ENCODE data around the gene RPL23.

Gene RPL23

DNA sequence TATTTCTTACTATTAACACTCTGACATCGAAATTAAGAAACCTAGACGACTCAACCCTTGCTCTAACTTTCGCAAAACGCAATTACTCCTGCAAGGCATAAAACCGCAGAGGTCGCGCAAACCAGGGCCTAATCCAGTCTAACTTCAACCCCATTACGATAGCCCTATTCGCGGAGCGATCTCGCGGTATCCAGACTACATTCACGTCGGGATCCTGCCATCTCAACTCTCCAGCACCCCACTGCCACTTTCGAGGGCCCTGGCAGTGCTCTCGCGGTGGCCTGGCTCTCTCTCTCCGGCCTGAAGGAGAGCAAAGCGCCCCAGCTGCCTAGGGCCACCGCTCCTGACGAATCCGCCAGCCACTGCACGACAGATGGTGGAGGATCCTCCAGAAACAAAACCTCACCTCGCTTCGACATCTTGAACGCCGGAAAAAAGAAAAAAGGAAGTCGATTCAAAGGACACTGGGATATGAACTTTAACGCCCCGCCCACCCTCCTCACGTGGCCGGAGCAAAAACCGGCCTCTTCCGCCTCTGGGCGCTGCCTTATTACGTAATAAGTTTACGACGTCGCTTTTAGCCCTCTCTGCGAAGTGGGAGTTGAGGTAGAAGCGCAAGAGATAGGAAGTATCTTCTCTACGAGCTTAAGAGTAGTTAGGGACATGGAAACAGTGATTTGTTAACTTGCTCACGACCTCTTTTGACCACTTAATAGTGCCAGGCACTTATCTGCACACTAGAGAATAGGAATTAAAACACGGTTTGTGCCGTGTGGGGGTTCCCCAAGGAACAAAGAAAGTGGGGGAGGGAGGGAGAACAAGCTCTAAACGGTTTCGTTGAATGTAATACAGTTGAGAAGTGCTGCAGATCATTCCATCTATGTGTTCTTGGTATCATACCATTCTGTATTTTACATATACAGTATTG, at the start of gene RPL23:
RPL23 (minus strand) TSS at position 430 of the 928 bp plus-strand sequence; CDS start at position 419, 11 bp downstream.
- peak; percentile 86 for DNase-seq (ENCODE audit: low read depth)

DNA sequence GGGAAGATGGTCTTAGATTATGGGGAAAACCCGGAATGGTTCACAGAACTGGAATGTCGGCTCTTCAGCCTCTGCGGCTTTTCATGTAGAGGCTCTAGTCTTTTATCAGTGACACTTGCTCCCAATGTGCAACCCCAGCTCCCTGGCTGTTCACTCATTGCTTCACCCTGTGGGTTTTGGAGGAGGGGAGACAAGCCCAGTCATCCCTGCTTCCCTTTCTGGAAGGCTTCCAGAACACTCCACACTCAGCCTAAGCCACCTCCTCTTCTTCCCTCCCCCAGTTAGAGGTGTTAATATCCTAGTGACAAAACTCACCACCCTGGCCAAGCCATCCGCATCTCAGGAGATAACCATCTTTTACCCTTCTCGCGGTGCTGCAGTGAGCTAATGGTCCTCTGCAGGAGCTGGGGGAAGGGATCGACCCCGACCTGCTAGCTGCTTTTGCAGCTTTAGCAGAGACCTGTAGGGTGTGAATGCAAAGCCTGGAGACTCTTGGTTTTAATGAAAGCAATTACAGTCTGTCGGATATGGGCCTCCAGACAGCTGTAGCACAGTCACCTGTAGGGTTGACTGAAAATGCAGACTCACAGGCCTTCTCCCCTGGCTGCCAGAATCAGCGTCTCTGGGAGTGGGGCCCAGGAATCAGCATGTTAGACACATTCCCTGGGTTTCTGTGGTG, 47.6 kb upstream of the RPL23 start:
- DNase-seq (ENCODE audit: low read depth), result no peak

DNA sequence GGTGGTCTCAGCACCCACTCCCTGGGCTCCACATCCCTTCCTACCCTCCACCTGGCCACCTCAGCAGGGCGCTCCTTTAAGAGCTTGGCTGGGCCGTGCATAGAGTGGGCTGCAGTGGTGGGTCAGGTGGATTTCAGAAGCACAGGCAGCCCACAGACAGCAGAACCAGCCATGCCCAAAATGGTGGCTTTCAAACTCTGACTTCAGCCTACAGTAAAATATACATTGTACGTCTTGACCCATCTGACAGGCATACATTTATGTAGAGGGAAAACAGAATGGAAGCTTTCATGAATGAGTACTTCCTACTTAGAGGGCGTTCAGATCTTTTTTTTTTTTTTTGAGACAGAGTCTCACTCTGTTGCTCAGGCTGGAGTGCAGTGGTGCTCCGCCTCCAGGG, 45.9 kb upstream of the RPL23 start:
- DNase-seq (ENCODE audit: low read depth), result no peak

DNA sequence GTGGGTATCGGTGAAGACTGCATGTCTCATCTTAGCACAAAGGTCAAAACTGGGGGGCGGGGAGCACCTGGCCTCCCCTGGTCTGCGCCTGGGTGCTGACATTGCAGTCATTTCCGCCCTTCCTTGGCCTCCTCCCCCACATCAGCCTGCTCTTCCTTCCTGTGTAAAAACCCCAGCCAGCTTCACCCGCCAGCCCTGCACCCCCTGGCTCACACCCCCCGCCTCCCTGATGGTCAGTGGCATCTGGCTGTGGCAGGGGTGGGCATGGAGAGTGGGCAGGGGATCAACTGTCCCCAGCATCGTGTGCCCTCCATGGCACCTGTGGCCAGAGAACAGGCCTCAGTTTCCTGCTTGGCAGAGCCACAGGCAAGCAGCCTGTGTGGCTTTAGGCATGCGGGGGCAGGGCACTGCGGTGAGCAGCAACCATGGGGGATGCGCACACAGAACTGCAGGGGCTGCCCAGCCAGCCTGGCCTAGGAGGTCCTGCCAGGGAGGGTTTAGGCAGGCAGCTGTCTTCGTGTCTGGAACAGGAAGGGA, 45.4 kb upstream of the RPL23 start:
- peak; percentile 73 for DNase-seq (ENCODE audit: low read depth)

DNA sequence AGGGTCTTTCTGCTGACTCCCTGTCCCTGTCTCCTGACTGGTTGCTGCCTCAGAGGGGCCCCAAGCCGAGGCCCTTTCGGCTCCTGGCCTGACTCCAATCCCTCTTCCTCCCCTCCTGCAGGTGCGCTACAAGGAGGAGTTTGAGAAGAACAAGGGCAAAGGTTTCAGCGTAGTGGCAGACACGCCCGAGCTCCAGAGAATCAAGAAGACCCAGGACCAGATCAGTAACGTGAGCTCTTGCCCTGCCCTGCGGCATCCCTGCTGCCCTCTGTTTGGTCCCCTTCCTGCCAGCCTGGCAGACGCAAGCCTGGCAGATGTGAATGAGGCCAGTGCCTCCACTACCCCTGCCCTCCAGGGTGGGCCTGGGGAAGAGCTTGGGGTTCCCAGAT, 44.8 kb upstream of the RPL23 start:
- DNase-seq (ENCODE audit: low read depth), result no peak

DNA sequence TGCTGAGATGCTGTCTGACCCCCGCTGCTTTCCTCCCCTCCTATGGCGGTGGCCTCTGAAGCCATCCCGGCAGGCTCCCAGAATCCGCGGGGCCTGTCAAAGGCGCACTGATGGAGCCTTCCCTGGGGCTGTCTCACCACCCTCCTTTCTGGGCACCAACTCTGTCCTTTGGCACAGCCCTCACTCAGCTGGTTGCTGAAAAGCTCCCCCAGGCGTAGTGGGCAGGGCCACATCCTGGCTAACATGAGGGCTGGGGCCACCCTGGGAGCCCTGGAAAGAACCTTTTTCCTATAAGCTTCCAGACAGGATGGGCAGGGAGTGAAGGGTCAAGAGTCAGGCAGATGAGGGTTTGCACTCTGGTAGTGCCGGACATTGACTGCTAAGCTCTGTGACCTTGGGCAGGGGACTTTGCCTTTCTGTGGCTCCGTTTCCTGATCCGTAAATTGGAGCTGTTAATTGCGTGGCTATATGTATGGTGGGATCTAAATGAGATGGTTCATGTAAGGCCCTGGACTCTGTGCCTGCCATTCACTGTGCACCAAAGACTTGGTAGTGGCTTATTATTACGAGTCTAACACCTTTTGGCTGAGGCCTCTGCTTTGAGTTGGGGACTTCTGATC, 44.3 kb upstream of the RPL23 start:
- no peak for DNase-seq (ENCODE audit: low read depth)

DNA sequence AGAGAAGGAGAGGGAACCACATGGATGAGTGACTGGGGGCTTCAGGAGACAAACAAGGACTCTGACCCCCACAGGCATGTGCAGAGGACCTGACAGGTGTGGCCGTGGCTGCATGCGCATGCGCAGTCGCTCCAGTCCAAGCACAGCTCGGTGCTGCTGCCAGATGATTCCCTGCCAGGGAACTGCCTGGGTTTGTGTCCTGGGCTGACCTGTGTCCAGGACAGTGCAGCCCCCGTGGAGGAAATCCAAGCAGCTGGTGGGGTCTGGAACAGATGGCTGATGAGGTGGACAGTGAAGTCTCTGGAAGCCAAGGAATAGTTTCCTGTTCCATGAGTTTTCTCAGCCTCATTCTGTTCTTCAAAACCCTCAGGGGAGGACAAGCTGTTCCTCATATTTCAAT, 43.7 kb upstream of the RPL23 start:
- DNase-seq (ENCODE audit: low read depth), result no peak

DNA sequence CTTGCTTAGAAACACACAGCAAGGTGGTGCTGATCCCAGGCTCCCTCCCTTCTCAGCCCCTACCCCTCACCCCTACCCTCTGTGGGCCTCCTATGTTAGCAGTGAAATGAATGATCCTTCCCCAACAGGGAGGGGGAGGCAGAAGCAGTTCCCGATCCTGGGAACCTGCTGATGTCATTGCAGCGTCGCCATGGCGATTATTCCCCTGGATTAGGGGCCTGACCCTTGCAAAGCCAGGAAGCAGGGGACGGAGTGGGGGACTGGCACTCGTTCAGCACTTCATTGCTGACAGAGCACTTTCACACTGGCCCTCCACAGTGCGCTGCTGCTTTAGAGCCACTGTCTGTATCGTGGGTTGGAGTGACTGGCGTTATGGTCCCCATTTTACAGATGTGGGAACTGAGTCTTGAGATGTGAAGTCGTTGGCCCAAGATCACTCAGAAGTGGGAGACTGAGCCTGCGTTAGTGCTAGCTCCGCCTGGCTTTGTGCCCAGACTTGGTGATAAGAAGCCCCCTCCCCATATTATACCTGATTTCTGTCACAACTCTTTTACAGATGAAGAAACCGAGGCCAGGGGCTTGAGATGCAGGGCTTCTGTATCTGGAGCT, 42.9 kb upstream of the RPL23 start:
- DNase-seq (ENCODE audit: low read depth), result no peak

DNA sequence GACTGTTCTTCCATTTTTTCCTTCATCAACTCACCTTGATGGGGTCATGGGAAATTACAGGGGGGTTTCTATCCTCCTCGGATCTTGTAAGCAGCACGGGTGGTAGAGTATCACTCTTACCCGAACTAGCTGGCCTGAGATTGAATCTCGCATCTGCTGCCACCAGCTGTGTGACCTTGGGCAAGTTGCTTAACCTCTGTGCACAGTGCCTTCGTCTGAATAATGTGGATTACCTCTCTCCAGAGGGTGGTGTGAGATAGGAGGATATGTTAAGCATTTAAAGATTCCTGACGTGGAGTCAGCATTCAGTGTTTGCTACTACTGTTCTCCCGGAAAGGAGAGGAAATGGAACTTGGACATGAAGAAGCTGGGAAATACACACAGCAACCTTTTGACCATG, 40.8 kb upstream of the RPL23 start:
- no peak for DNase-seq (ENCODE audit: low read depth)

DNA sequence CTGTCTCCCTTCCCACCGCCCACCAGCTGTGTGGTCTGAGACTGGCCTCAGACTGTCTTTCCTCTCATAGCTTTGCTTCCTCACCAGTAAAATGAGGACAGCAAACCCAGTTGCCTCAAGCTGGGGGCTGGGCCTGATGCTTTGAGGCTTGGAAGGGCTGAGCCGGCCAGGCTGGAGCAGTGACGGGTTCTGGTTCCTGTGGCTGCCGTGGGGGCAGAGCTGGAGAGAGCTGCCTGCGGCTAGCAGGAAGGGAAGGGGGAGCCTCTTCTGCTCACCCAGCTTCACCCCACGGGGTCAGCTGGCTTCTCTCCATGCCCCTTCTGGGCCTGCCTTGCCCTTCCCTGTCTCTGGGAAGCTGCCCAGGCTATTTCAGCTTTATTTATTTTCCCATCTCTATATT, 40.1 kb upstream of the RPL23 start:
- DNase-seq (ENCODE audit: low read depth), result no peak

DNA sequence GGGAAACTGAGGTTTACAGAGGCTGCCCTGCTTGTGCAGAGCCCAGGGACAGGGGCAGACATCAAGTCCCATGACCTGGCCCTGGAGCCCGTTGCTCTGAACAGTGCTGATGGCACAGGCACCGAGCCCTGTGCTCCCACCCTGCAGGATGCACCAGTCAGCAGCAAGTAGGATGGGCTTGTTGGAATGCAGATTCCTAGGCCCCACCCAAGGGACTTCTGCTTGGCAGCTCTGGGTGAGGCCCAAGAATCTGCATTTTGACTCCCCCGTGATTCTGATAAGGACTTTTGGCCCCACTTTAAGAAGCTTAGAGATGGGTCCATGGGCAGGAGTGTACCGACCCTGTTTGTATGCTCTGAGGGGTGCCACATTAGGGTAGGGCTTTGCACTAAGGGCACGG, 39.6 kb upstream of the RPL23 start:
- DNase-seq (ENCODE audit: low read depth), result no peak

DNA sequence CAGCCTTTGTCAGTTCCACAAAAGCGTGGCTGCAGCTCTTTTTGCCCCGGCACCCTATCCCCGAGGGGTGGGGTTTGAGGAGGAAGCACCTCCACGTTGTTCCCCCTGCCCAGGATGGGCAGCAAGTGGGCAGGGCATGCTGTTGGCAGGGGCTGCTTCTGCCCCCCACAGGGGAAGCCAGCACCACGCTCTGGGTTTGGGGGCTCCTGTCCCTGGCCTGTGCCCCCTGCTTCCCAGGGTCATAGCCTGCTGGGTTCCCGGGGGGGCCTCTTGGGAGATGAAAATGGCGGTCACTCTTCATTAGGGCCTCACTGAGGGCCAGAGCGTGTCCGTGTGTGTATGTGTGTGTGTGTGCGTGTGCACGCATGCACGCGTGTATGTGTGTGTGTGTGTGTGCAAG, 39.1 kb upstream of the RPL23 start:
- no peak for DNase-seq (ENCODE audit: low read depth)

DNA sequence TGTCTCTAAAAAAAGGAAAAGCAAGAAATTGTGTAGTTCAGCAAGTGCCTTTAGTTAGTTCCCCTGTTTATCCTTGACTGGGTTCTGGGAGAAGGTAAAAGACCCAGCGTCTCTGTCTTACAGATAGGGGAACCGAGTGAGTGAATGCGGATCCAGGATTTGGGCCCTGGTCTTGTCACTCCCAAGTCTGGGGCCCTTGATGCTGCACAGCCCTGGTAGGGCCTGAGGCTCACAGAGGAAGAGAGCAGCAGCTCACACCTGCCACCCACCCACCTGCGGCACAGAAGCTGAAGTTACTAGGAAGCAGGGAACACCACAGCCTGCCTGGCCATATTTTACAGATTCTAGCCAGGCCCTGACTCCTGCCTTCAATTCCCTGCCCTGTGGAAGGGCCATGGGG, 38.6 kb upstream of the RPL23 start:
- DNase-seq (ENCODE audit: low read depth), result no peak

DNA sequence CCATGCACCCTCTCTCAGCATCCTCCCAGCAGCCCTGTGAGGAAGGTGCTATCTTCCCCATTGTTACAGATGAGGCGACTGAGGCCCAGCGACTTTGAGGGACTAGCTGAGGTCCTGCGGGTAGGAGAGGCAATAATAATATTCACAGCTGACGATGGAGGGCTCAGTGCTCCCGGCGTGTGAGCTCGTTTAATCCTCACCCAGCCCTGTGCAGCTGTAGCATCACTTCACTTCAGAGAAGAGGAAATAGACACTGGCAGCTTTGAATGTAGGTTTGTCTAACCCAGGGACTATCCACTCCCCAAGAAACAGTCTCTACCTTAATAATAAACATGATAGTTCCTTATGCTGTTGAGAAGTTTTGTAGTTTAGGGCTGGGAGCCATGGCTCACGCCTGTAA, 37.9 kb upstream of the RPL23 start:
- DNase-seq (ENCODE audit: low read depth), result no peak

DNA sequence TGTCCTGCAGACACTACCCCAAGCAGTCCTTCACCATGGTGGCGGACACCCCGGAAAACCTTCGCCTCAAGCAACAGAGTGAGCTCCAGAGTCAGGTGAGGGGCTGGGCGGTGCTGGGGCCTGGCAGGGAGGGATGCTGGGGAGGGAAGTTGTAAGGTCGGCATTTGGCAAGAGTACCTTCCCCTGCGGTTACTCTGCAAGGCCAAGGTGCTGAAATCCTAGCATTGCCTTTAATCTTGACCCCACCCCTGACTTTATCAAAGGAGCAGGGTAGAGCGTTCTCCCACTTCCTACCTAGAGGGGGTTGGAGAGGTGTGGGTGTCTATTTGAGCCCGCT, 36.9 kb upstream of the RPL23 start:
- DNase-seq (ENCODE audit: low read depth), result no peak

DNA sequence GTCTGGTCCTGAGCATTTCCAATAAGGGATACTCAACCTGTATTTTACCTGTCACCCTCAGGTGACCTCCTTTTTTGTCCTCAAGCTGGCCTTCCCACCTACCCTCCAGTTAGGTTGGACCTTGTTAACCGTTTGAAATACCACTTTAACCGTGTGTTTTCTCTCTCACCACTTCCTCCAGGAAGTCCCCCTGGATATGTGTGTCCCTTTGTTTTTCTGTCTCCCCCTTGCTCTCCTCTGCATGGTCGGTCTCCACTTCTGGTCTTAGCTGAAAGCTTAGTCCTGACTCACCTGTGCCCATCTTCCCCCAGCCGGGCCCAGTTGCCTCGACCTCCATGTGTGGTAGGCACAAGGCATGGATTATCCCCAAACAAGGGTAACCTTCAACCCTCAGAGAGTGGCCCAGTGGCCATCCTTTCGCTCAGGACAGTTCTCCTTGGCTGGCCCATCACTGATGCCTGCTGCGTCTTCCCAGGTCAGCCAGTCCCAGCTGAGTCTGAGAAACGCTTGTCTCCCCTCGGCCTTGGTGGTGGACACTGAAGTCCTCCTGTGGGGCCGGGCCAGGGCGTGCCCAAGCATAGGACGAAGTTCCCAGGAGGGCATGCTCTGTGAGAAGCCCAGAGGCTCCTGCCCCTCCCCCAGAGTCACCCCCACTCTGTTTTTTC, 36.4 kb upstream of the RPL23 start:
- no peak for DNase-seq (ENCODE audit: low read depth)

DNA sequence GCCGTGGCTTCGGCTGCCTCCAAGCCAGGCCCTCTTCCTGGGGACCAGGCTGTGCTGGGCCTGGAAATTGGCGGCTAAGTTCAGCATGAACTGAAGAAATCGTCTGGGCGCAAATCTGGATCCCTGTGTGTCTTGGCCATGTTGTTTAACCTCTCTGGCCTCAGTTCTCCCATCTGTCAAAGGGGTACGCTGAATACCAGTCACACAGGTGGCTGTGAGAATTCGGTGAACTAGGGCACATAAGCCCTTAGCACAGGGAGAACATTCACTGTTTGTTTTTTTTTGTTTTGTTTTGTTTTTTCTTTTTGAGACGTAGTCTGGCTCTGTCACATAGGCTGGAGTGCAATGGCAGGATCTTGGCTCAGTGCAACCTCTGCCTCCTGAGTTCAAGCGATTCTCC, 35.3 kb upstream of the RPL23 start:
- no peak for DNase-seq (ENCODE audit: low read depth)

DNA sequence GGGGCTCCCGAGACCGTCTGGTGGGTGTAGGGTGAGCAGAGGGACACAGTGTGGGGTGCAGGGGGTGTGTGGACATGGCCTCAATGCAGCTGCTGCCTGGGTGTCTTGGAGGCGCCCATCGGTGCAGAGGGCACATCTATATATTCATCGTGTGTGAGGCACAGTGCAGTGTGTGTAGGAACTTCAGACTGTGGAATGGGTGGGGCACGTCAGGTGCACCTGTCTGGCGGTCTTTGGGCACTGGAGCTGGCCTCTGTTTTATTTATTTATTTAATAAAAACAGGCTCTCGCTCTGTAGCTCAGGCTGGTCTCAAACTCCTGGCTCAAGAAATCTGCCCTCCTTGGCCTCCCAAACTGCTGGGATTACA, 33.1 kb upstream of the RPL23 start:
- no peak for DNase-seq (ENCODE audit: low read depth)

DNA sequence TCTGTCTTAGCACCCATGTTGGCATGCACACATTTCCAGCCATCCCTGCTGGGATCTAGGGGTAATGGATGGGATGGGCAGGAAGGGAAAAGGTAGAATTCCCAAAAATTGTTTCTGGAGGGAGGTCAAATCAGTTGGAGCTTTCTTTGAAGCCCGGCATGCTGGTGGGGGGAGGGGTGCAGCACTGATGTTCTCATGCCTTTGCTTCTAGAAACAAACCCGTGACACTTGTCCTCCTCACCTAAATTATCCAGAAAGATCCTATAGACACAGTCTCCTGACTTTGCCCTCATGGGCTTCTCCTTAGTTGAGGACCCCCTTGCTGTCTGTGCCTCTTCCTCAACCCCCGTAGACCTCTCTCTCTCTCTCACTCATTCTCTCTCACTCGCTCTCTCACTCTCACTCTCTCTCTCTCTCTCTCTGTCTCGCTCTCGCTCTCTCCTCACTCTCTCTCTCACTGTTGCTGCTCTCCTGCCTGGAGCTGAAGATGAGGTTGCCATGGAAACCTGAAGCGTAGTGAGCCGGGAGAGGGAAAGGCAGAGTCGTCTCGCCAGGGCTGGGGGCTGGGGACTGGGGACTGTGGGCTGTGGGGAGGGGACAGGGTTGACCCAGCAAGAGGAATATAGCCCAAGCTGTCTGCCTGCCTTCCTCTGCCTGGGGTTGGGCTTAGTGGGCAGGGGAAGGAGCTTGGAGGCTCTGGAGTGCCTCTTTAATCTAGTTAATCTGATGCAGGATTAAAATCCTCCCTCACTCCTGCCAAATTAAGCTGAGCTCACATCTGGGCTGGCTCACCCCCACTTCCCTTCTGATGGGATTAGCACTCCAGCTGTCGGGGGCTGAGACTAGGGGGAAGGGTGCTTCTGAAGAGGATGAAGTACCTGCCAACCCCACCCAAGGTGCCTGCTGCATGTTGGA, 32.5 kb upstream of the RPL23 start:
- no peak for DNase-seq (ENCODE audit: low read depth)

DNA sequence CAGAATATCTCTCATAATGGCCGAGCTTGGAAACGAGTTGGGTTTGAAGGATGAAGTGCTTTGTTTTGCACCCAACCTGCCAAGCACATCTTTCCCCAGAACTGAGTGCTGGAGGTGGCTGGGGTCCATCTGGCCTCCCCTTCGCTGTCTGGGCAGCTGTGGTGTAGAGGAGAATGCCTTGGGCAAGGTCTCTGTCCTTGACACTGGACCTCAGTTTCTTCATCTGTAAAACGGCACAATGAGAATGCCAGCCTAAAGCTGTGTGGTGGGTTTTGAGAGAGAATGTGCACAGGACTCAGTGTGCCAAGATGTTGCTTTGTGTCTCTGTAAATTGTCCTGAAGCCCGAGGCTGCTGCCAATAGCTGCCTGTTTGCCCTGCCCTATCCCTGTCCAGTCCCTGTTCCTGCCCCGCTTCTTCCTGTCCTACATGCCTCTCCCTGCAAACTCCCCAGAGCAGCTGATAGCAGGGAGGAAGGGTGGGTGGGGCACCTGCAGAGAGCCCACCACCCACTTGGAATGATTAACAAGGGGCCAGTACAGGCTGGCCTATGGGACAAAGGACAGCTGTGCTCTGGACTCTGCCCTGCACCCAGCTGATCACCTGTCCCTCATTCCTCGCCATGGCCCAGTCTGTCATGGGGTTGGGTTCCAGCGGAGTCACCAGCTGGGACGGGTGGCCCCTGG, 31.7 kb upstream of the RPL23 start:
- no peak for DNase-seq (ENCODE audit: low read depth)
